ENCODE data around the gene SKI. TPM values are rescaled to one million over a fixed set of nuclear protein-coding genes. Genes with fewer than 3 reads are reported as not detected.

SKI gene
- total and polyA plus RNA-seq, 9 of the 15 experiments (the other 6 are each of a cell fraction or from before 2014, with no cell fraction given), result 0.10 to 60.5 (median 4.6) TPM

DNA sequence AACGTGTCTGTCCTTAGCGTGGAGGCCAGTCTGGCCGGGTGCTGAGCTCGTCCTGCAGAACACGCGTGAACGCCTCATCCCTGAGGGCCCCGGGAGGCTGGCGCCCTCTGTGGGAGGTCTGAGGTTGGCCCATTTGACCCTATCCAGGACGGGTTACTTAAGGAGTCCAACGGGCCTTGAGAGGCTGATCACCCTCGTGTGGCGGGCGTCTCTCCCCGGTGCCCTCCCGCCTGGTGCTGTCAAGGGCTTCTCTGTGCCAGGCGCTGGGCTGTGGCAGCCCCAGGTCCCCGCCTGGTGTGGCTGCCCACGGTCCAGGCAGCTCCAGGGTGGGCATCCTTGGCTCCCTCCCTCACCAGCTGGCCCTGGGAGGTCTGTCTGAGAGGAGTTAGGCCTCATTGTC lies 9.7 kb downstream of the SKI start (continued):
- TF ChIP-seq DIDO1 (tag; IDR thresholded peaks at IDR 0.05; ENCODE audit: low read depth), result no peak
- TF ChIP-seq, protein P1, sequence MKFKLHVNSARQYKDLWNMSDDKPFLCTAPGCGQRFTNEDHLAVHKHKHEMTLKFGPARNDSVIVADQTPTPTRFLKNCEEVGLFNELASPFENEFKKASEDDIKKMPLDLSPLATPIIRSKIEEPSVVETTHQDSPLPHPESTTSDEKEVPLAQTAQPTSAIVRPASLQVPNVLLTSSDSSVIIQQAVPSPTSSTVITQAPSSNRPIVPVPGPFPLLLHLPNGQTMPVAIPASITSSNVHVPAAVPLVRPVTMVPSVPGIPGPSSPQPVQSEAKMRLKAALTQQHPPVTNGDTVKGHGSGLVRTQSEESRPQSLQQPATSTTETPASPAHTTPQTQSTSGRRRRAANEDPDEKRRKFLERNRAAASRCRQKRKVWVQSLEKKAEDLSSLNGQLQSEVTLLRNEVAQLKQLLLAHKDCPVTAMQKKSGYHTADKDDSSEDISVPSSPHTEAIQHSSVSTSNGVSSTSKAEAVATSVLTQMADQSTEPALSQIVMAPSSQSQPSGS (CRISPR knock-in tag; IDR thresholded peaks at IDR 0.05), result no peak
- no peak for TF ChIP-seq ZNF717 (CRISPR knock-in tag; IDR thresholded peaks at IDR 0.05)
- TF ChIP-seq, protein P2, sequence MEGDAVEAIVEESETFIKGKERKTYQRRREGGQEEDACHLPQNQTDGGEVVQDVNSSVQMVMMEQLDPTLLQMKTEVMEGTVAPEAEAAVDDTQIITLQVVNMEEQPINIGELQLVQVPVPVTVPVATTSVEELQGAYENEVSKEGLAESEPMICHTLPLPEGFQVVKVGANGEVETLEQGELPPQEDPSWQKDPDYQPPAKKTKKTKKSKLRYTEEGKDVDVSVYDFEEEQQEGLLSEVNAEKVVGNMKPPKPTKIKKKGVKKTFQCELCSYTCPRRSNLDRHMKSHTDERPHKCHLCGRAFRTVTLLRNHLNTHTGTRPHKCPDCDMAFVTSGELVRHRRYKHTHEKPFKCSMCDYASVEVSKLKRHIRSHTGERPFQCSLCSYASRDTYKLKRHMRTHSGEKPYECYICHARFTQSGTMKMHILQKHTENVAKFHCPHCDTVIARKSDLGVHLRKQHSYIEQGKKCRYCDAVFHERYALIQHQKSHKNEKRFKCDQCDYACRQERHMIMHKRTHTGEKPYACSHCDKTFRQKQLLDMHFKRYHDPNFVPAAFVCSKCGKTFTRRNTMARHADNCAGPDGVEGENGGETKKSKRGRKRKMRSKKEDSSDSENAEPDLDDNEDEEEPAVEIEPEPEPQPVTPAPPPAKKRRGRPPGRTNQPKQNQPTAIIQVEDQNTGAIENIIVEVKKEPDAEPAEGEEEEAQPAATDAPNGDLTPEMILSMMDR (IDR thresholded peaks at IDR 0.05 in 2 of 3, conservative IDR thresholded peaks at IDR 0.05 in 1 of 3; ENCODE audit: insufficient read depth in 2 of 3, low read depth in 1 of 3, low read length in 3 of 3), result peak; percentile 56 to 64 (median 63)

DNA sequence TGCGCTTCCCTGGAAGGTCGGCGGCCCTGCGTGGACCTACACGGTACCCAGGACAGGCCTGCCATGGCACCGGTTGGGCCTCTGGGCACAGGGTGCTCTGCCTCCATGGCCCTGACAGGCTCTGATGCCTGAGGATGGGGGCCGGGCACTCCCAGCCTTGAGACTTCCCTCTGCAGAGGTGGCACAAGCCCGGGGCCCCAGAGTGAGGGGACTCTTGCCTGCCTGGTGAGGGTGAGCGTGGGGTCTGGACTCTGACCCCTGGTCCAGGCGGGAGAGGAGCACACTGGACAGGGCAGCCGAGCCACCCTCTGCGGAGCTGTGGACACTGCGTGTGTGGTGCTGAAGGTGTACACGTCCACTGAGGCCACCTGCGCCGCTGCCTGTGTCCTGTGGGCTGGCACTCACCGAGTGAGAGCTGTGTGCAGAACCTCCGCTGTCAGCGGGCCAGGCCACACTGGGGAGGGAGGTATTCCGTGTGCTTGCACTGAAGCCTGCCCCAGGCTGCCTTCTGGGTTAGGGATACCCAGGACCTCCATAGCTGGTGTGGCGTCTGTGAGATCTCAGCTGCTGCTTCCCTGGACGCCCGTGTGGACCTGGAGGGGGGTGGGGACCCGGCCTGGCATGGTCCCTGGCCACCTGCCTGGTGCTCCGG lies 10.4 kb downstream of the SKI start:
- CTCF ChIA-PET (ENCODE audit: low intra/inter-chr PET ratio), result no interaction called here
- POLR2A ChIA-PET, result interaction anchor here (0.6 to 5.7 kb wide), 5 partner anchors 8 to 31 kb away, joined by 3 to 33 read pairs (median 5); no protein-coding TSS in a partner anchor

More for the DNA sequence above, 10.4 kb downstream of the SKI start:
- 93% methylated on average over 24 of the region's 25 CpGs for WGBS (ENCODE audit: insufficient coverage, low coverage, missing lambda C conversion rate)
- DNase-seq (ENCODE audit: extremely low read depth in 1 of 4, low spot score in 3 of 4), result no peak
- Histone ChIP-seq H3K9me1 (ENCODE audit: control insufficient read depth, insufficient read depth, low read length) (peaks cover 28% of the 10 kb centered on the region), H3K4me1 (replicated peaks in 1 of 2; ENCODE audit: control insufficient read depth in 2 of 2, insufficient read depth in 2 of 2, low read length in 2 of 2) (peaks cover 10 to 79% of the 10 kb centered on the region in 2 experiments), H3K4me2 (ENCODE audit: insufficient read depth, low read length) (no peak overlapping the region), H3K36me3 (ENCODE audit: control insufficient read depth, insufficient read depth, low read length) (peaks cover 34% of the 10 kb centered on the region; the same call in 1 of the 3 replicates), H3K4me3 (no peak overlapping the region), H2AFZ (ENCODE audit: low read depth, low read length) (no peak overlapping the region), H3K27me3 (ENCODE audit: control insufficient read depth in 2 of 2, insufficient read depth in 2 of 2, low read length in 2 of 2) (no peaks in the 10 kb centered on the region), H3K9me3 (replicated peaks; ENCODE audit: control insufficient read depth, insufficient read depth, low read depth, low read length) (no peaks in the 10 kb centered on the region), H3K27ac (ENCODE audit: extremely low read depth, low read depth, low read length) (no peak overlapping the region), H4K20me1 (replicated peaks; ENCODE audit: control insufficient read depth, insufficient read depth, low read length) (peaks cover 69% of the 10 kb centered on the region), H3K79me2 (ENCODE audit: control insufficient read depth, insufficient read depth, low read length) (peaks cover 97% of the 10 kb centered on the region), H3K9ac (ENCODE audit: insufficient read depth in 1 of 2, low read depth in 2 of 2, low read length in 2 of 2) (peak overlapping the region in 1 of 2 experiments; percentile 76; a peak in 2 of 4 replicates)
- no peak for FAIRE-seq
- TF ChIP-seq MED1 (CRISPR knock-in tag; IDR thresholded peaks at IDR 0.05; ENCODE audit: borderline replicate concordance) (no peak), RBM14 (IDR thresholded peaks at IDR 0.05; ENCODE audit: borderline replicate concordance, insufficient read depth, low read depth, low read length) (0 out of 2 replicates have a peak, but pooled peaks have one; percentile 0)
- TF ChIP-seq, protein P3, sequence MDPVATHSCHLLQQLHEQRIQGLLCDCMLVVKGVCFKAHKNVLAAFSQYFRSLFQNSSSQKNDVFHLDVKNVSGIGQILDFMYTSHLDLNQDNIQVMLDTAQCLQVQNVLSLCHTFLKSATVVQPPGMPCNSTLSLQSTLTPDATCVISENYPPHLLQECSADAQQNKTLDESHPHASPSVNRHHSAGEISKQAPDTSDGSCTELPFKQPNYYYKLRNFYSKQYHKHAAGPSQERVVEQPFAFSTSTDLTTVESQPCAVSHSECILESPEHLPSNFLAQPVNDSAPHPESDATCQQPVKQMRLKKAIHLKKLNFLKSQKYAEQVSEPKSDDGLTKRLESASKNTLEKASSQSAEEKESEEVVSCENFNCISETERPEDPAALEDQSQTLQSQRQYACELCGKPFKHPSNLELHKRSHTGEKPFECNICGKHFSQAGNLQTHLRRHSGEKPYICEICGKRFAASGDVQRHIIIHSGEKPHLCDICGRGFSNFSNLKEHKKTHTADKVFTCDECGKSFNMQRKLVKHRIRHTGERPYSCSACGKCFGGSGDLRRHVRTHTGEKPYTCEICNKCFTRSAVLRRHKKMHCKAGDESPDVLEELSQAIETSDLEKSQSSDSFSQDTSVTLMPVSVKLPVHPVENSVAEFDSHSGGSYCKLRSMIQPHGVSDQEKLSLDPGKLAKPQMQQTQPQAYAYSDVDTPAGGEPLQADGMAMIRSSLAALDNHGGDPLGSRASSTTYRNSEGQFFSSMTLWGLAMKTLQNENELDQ (CRISPR knock-in tag; IDR thresholded peaks at IDR 0.05; ENCODE audit: borderline replicate concordance), result no peak
- no TSS peak for BruUV-seq (replicated peaks)
- in situ Hi-C loops (cut with MboI), result no loop called here
- intact Hi-C loops (cut with micrococcal nuclease), result no loop called here
- ATAC-seq, result no peak

Data from K562 (cell line).